Activated B cell treated with CpG ODN at 0.5 μM for 24 hours (primary cell): ENCODE measurements around the gene GOLGA7B. TPM values are rescaled to one million over a fixed set of nuclear protein-coding genes. Genes with fewer than 3 reads are reported as not detected.

Experiments used
- ATAC-seq: fragments of 200-7000 bp; cut with Tn5 transposase; one replicate; pipeline ENCODE4 v1.10.0; 2021; ENCODE audit warnings: low read depth, mild to moderate bottlenecking, moderate library complexity
- CTCF ChIA-PET: fragments of 350-600 bp; sonication (Branson Sonifier 250); formaldehyde crosslinking; loops from one replicate; lab custom pipeline; 2021; ENCODE audit warnings: antibody characterized with exemption; lab: Charles Lee
- POLR2A ChIA-PET: fragments of 350-600 bp; sonication (Branson Sonifier 250); formaldehyde crosslinking; loops from one replicate; lab custom pipeline; 2021; ENCODE audit warnings: antibody characterized with exemption; lab: Charles Lee
- DNase-seq: peaks from one replicate; pipeline ENCODE4 v3.0.0; 2022
- H3K27ac Mint-ChIP-seq: one replicate; pipeline ENCODE4 v1.8.0; 2020; ENCODE audit warnings: mixed read lengths
- H3K27me3 Mint-ChIP-seq: one replicate; pipeline ENCODE4 v1.8.0; 2021; ENCODE audit warnings: mixed read lengths
- H3K36me3 Mint-ChIP-seq: one replicate; pipeline ENCODE4 v1.8.0; 2021; ENCODE audit warnings: low read depth, mixed read lengths
- H3K4me1 Mint-ChIP-seq: one replicate; pipeline ENCODE4 v1.8.0; 2021; ENCODE audit warnings: mixed read lengths
- H3K4me3 Mint-ChIP-seq: one replicate; pipeline ENCODE4 v1.8.0; 2020; ENCODE audit warnings: mild to moderate bottlenecking, mixed read lengths
- H3K9me3 Mint-ChIP-seq: one replicate; pipeline ENCODE4 v1.8.0; 2020; ENCODE audit warnings: mixed read lengths
- CTCF ChIP-seq: fragments of 200-600 bp; IDR thresholded peaks from one replicate; pipeline ENCODE4 v1.8.0; 2022; ENCODE audit warnings: antibody characterized with exemption, mild to moderate bottlenecking
- intact Hi-C: fragments of 100-400 bp; cut with micrococcal nuclease; formaldehyde crosslinking; loops from one replicate; pipeline ENCODE4 v1.15.1; 2024
- total RNA-seq: library from RNA; stranded (reverse); gene quantifications from 2 replicates; pipeline ENCODE4 v1.2.3, GENCODE V29; 2022

Gene GOLGA7B
- 0.04 TPM in 1 of 2 replicates, not detected in the other for total RNA-seq

GRCh38 chr10:97849687-97850402 lies at the start of gene GOLGA7B:
GOLGA7B (plus strand) TSS chr10:97849843; CDS start chr10:97850304, 461 bp downstream.
- ATAC-seq (peak; percentile 84), DNase-seq (peak; percentile 46)
- ChIA-PET CTCF (interaction anchor here (1.1 kb wide), 1 partner anchor 22 kb away, joined by 3 read pairs; no protein-coding TSS in a partner anchor), POLR2A (interaction anchor here (0.6 to 0.7 kb wide), 3 partner anchors 72 to 285 kb away, joined by 4 to 5 read pairs (median 4); partner anchors contain the start of genes R3HCC1L and ZFYVE27)
- H3K36me3 Mint-ChIP-seq: no peaks in the 10 kb centered on the region
- H3K27ac Mint-ChIP-seq: no peak within 1 kb of the TSS
- H3K9me3 Mint-ChIP-seq: no peaks in the 10 kb centered on the region
- intact Hi-C loops: no loop called here
- no peak for TF ChIP-seq CTCF
- peaks cover 40% of the 10 kb centered on the region for H3K27me3 Mint-ChIP-seq
- peaks cover 10% of the 10 kb centered on the region for H3K4me1 Mint-ChIP-seq
- H3K4me3 Mint-ChIP-seq: peak within 1 kb of the TSS; percentile 81

GRCh38 chr10:97800474-97800873 lies 49.2 kb upstream of the GOLGA7B start:
- Mint-ChIP-seq H3K4me1 (peaks cover 5% of the 10 kb centered on the region), H3K9me3 (peaks cover 4% of the 10 kb centered on the region), H3K27me3 (peaks cover 23% of the 10 kb centered on the region), H3K4me3 (no peak overlapping the region), H3K27ac (no peak overlapping the region), H3K36me3 (no peaks in the 10 kb centered on the region)
- intact Hi-C loops: no loop called here
- ChIA-PET POLR2A (no interaction called here), CTCF (no interaction called here)
- no peak for ATAC-seq
- DNase-seq: no peak
- TF ChIP-seq CTCF: no peak

GRCh38 chr10:97801422-97801821 lies 48.2 kb upstream of the GOLGA7B start:
- TF ChIP-seq CTCF: no peak
- intact Hi-C loops: no loop called here
- ChIA-PET POLR2A (no interaction called here), CTCF (interaction anchor here (0.7 kb wide), 1 partner anchor 9 kb away, joined by 3 read pairs; no protein-coding TSS in a partner anchor)
- H3K4me1 Mint-ChIP-seq: peaks cover 5% of the 10 kb centered on the region
- H3K27me3 Mint-ChIP-seq: peaks cover 23% of the 10 kb centered on the region
- H3K36me3 Mint-ChIP-seq: no peaks in the 10 kb centered on the region
- H3K27ac Mint-ChIP-seq: no peak overlapping the region
- H3K9me3 Mint-ChIP-seq: peaks cover 4% of the 10 kb centered on the region
- no peak overlapping the region for H3K4me3 Mint-ChIP-seq
- no peak for DNase-seq
- ATAC-seq: no peak

- no peaks in the 10 kb centered on the region for H3K9me3 Mint-ChIP-seq
- POLR2A ChIA-PET: no interaction called here
- ATAC-seq (no peak), DNase-seq (no peak)
- H3K4me3 Mint-ChIP-seq: no peak overlapping the region
- no peaks in the 10 kb centered on the region for H3K36me3 Mint-ChIP-seq
- no peaks in the 10 kb centered on the region for H3K4me1 Mint-ChIP-seq
- peaks cover 20% of the 10 kb centered on the region for H3K27me3 Mint-ChIP-seq
- intact Hi-C loops: no loop called here
- no peak overlapping the region for H3K27ac Mint-ChIP-seq
- CTCF ChIA-PET: no interaction called here
- TF ChIP-seq CTCF: no peak
Measured at GRCh38 chr10:97805096-97805884, 44.4 kb upstream of the GOLGA7B start.

- H3K27me3 Mint-ChIP-seq: peaks cover 19% of the 10 kb centered on the region
- H3K27ac Mint-ChIP-seq: no peak overlapping the region
- no peaks in the 10 kb centered on the region for H3K9me3 Mint-ChIP-seq
- DNase-seq: no peak
- ATAC-seq: no peak
- H3K4me3 Mint-ChIP-seq: no peak overlapping the region
- no peaks in the 10 kb centered on the region for H3K4me1 Mint-ChIP-seq
- intact Hi-C loops: no loop called here
- ChIA-PET POLR2A (no interaction called here), CTCF (no interaction called here)
- no peaks in the 10 kb centered on the region for H3K36me3 Mint-ChIP-seq
- no peak for TF ChIP-seq CTCF
Measured at GRCh38 chr10:97805949-97806348, 43.7 kb upstream of the GOLGA7B start.
